Stomach (tissue), 9 donors: ENCODE results near the gene STXBP5. TPM values are rescaled to one million over a fixed set of nuclear protein-coding genes. Genes with fewer than 3 reads are reported as not detected.

Experiments used
- DNase-seq, 2 donors: peaks; one replicate each; pipeline versions ENCODE4 v3.0.0 to v3.0.0-alpha.2; 2013 to 2019
- H3K27ac ChIP-seq, 5 donors: fragments of 200-600 bp in 4 of 5; sonication (generic) in 4 of 5; one replicate each; pipeline ENCODE4 v1.5.1; 2013 to 2019; ENCODE audit warnings: mild to moderate bottlenecking in 1 of 5, moderate library complexity in 1 of 5
- H3K27me3 ChIP-seq, 3 donors: fragments of 200-600 bp; sonication (generic); one replicate each; pipeline ENCODE4 v1.5.1; 2017 to 2019; ENCODE audit warnings: mixed run types in 1 of 3
- H3K36me3 ChIP-seq, 4 donors: fragments of 200-600 bp; sonication (generic); 1 replicate in 3 of 4; 2 replicates in 1 of 4; pipeline ENCODE4 v1.5.1; 2016 to 2019
- H3K4me1 ChIP-seq, 4 donors: fragments of 200-600 bp; sonication (generic); one replicate each; pipeline ENCODE4 v1.5.1; 2016 to 2019
- H3K4me3 ChIP-seq, 4 donors: fragments of 200-600 bp; sonication (generic) in 3 of 4; one replicate each; pipeline ENCODE4 v1.5.1; 2016 to 2019; ENCODE audit warnings: mild to moderate bottlenecking in 1 of 4
- H3K9me3 ChIP-seq, 4 donors: fragments of 200-600 bp; sonication (generic); one replicate each; pipeline ENCODE4 v1.5.1; 2016 to 2019
- EP300 ChIP-seq: sonication (generic); formaldehyde crosslinking; IDR thresholded peaks from one replicate; pipeline ENCODE4 v1.6.1; 2017; ENCODE audit warnings: antibody characterized with exemption
- POLR2A ChIP-seq, 4 donors: fragments of 450-650 bp; IDR thresholded peaks; one replicate each; pipeline ENCODE4 v1.6.1; 2016; ENCODE audit warnings: antibody characterized with exemption in 4 of 4, control low read depth in 2 of 4, mild to moderate bottlenecking in 1 of 4, moderate library complexity in 1 of 4
- POLR2AphosphoS5 ChIP-seq, 3 donors: sonication (generic); formaldehyde crosslinking; IDR thresholded peaks; one replicate each; pipeline ENCODE4 v1.6.1; 2016; ENCODE audit warnings: antibody characterized with exemption in 3 of 3
- WGBS, 5 donors: extraction: QIAGEN DNeasy Blood & Tissue Kit in 3 of 5; methylation state at CpG; one replicate each; pipeline versions ENCODE4 v1.1.5 to v1.1.7; 2013 to 2018; 5-methylcytosine and 5-hydroxymethylcytosine counted together
- intact Hi-C: fragments of 100-400 bp; cut with DNase I; formaldehyde crosslinking; loops from one replicate; pipeline ENCODE4 v1.15.1; 2023; ENCODE audit warnings: low total_unique reads
- polyA plus RNA-seq, 3 donors: library from polyadenylated mRNA; stranded (reverse); fragments of 200-250 nt; gene quantifications; one replicate each; pipeline ENCODE4 v1.2.3, GENCODE V29; 2013
- total RNA-seq, 5 donors: library from RNA; depleted of rRNA; stranded (reverse); fragments of >200 nt; gene quantifications; one replicate each; pipeline versions ENCODE4 v1.1.0 to v1.2.3, GENCODE V29; 2014 to 2016
- TF ChIP-seq, protein P1 (sequence below), 7 experiments: fragments of 450-650 bp in 4 of 7; fragments of 200-600 bp in 3 of 7; sonication (generic) in 3 of 7; IDR thresholded peaks; one replicate each; pipeline ENCODE4 v1.5.1; 2016 to 2019; ENCODE audit warnings: antibody characterized with exemption in 7 of 7, control low read depth in 2 of 7, mild to moderate bottlenecking in 1 of 7
- donor health status: healthy with polysubstance abuse.
- donor health status: Bipolar disorder and iron deficiency.
- donor health status: healthy.

STXBP5 gene
- total and polyA plus RNA-seq, 8 donors = 5.9 to 56.2 (median 15.8) TPM

DNA sequence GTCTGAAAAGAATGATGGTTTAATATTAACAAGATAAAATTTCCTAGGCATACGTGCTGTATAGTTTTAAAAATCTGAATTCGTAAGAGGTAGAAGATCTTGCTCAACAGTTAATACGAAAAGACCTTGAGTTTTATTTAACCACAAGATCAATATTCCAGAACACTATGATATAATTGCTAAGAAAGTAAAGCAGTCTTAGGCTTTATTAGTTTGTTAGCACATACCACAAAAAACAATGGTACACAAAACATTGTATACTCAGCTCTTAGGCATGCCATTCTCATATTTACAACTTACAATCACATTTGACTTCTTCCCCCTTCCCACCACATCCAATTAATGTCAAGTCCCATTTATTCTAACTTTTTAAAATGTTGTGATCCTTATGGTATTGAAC lies 24.4 kb upstream of the STXBP5 start:
- 69 to 80% (median 76%) methylated on average over 3 of the region's 3 CpGs for WGBS, 5 donors
- Histone ChIP-seq H3K4me3 (no peak overlapping the region), H3K27ac (no peak overlapping the region), H3K9me3 (no peaks in the 10 kb centered on the region), H3K27me3 (no peaks in the 10 kb centered on the region), H3K36me3 (no peaks in the 10 kb centered on the region), H3K4me1 (no peaks in the 10 kb centered on the region)
- DNase-seq = no peak
- intact Hi-C loops = no loop called here
- TF ChIP-seq POLR2AphosphoS5 (IDR thresholded peaks at IDR 0.05) = no peak
- TF ChIP-seq, protein P1, sequence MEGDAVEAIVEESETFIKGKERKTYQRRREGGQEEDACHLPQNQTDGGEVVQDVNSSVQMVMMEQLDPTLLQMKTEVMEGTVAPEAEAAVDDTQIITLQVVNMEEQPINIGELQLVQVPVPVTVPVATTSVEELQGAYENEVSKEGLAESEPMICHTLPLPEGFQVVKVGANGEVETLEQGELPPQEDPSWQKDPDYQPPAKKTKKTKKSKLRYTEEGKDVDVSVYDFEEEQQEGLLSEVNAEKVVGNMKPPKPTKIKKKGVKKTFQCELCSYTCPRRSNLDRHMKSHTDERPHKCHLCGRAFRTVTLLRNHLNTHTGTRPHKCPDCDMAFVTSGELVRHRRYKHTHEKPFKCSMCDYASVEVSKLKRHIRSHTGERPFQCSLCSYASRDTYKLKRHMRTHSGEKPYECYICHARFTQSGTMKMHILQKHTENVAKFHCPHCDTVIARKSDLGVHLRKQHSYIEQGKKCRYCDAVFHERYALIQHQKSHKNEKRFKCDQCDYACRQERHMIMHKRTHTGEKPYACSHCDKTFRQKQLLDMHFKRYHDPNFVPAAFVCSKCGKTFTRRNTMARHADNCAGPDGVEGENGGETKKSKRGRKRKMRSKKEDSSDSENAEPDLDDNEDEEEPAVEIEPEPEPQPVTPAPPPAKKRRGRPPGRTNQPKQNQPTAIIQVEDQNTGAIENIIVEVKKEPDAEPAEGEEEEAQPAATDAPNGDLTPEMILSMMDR (IDR thresholded peaks at IDR 0.05) = no peak

DNA sequence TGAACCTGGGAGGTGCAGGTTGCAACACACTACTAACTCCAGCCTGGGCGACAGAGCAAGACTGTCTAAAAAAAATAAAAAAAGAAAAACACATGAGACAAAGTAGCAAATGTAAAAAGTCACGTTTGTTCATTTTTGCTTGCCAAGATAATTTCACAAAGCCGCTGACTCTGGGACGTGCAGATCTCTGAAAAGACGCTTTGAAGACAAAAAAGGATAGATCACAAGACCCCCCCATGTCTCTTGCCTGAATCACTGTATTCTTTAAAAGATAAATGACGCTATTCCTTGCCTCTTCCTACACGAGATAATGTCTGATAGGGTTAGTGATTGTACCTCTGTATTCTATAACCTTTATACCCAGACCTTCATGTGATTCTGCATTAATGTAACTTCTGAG lies 23.3 kb upstream of the STXBP5 start:
- Histone ChIP-seq H3K27me3 (no peaks in the 10 kb centered on the region), H3K27ac (no peak overlapping the region), H3K4me3 (no peak overlapping the region), H3K9me3 (no peaks in the 10 kb centered on the region), H3K36me3 (no peaks in the 10 kb centered on the region), H3K4me1 (no peaks in the 10 kb centered on the region)
- WGBS, 5 donors = 72 to 76% (median 76%) methylated on average over 7 of the region's 7 CpGs
- DNase-seq = no peak
- intact Hi-C loops = no loop called here
- TF ChIP-seq POLR2A (IDR thresholded peaks at IDR 0.05) (no peak), POLR2AphosphoS5 (IDR thresholded peaks at IDR 0.05) (no peak), EP300 (no peak)
- TF ChIP-seq, protein P1 (IDR thresholded peaks at IDR 0.05) = no peak

DNA sequence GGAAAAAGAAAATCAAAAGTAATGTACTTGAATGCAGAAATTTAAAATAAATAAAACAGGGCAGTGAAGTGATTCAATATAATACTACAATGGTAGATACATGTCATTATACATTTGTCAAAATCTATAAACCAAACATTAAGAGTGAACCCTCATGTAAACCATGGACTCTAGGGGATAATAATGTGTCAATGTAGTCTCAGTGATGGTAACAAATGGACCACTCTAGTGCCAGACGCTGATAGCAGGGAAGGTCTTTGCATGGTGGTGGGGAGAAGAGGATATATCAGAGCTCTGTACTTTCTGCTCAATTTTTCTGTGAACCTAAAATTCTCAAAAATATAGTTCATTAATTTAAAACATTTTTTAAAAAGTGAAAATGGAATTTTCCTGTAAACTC lies 19.8 kb upstream of the STXBP5 start:
- Histone ChIP-seq H3K36me3 (no peaks in the 10 kb centered on the region), H3K27ac (no peak overlapping the region), H3K4me3 (no peak overlapping the region), H3K27me3 (no peaks in the 10 kb centered on the region), H3K9me3 (no peaks in the 10 kb centered on the region), H3K4me1 (no peaks in the 10 kb centered on the region)
- intact Hi-C loops = no loop called here
- WGBS, 5 donors = 70 to 88% (median 86%) methylated on average over 1 of the region's 1 CpG
- no peak for TF ChIP-seq EP300
- TF ChIP-seq POLR2AphosphoS5 (IDR thresholded peaks at IDR 0.05) = no peak
- no peak for TF ChIP-seq POLR2A (IDR thresholded peaks at IDR 0.05)
- TF ChIP-seq, protein P1 (IDR thresholded peaks at IDR 0.05) = no peak
- DNase-seq = no peak

DNA sequence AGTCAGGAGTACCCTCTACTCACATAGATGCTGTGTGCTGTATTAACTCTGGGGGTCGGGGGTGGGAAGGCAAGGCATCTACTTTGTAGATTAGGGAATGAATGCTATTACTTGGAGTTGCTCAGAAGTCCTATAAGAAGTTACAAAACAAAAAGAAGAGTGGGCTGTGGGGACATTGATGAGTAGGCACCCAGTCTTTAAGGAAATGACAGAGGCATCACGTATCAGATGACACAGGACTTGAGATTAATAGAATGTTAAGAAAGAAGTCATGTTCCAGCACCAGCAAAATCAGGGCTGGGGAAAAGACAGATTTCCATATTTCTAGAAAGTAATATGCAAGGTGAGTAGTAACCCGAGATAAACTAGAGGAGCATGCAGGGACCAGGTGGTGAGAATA lies 19.0 kb upstream of the STXBP5 start:
- WGBS, 5 donors = 78 to 85% (median 83%) methylated on average over 3 of the region's 3 CpGs
- H3K27ac ChIP-seq = no peak overlapping the region
- intact Hi-C loops = no loop called here
- no peak for DNase-seq
- no peaks in the 10 kb centered on the region for H3K9me3 ChIP-seq
- no peaks in the 10 kb centered on the region for H3K36me3 ChIP-seq
- TF ChIP-seq POLR2A (IDR thresholded peaks at IDR 0.05) (no peak), POLR2AphosphoS5 (IDR thresholded peaks at IDR 0.05) (no peak), EP300 (no peak)
- TF ChIP-seq, protein P1 (IDR thresholded peaks at IDR 0.05) = no peak
- no peaks in the 10 kb centered on the region for H3K27me3 ChIP-seq
- no peaks in the 10 kb centered on the region for H3K4me1 ChIP-seq
- no peak overlapping the region for H3K4me3 ChIP-seq
